PC-9 (cell line): ENCODE data around the gene ACSL1. TPM values are rescaled to one million over a fixed set of nuclear protein-coding genes. Genes with fewer than 3 reads are reported as not detected.
"Not testable (repeated sequence)": the region's sequence is repeated elsewhere in the genome, so short reads cannot be mapped to it uniquely, and the experiment has no call there.

ENCODE experiments used
- BruUV-seq: library from RNA; stranded (reverse); fragments of 400-500 nt; replicated peaks from 2 replicates; lab custom pipeline; 2021; lab: Mats Ljungman, UMichigan
- CTCF ChIA-PET: fragments of 300-600 bp; sonication (Branson Sonifier 250); formaldehyde crosslinking; loops from one replicate; lab custom pipeline; 2022; ENCODE audit warnings: antibody characterized with exemption; lab: Charles Lee
- POLR2A ChIA-PET: fragments of 300-600 bp; sonication (Branson Sonifier 250); formaldehyde crosslinking; loops from one replicate; lab custom pipeline; 2022; ENCODE audit warnings: antibody characterized with exemption; ENCODE audit not compliant: unreplicated experiment; lab: Charles Lee
- DNase-seq, 2 experiments: peaks; one replicate each; pipeline versions ENCODE4 v3.0.0 to v3.0.0-alpha.2; 2015 to 2022; ENCODE audit warnings: mixed read lengths in 1 of 2
- H2AFZ ChIP-seq: fragments of 200-600 bp; sonication (generic); 2 replicates; pipeline ENCODE4 v1.8.1; 2017; ENCODE audit warnings: antibody characterized with exemption
- H3F3A ChIP-seq: fragments of 200-600 bp; sonication (generic); 2 replicates; pipeline ENCODE4 v1.8.1; 2017; ENCODE audit warnings: antibody characterized with exemption, mild to moderate bottlenecking, low read depth; ENCODE audit not compliant: insufficient read depth
- H3K27ac ChIP-seq: fragments of 200-600 bp; sonication (generic); 2 replicates; pipeline ENCODE4 v1.6.1; 2016; ENCODE audit warnings: mixed run types
- H3K27me3 ChIP-seq: fragments of 200-600 bp; sonication (generic); 2 replicates; pipeline ENCODE4 v1.6.1; 2016; ENCODE audit warnings: low read depth, mixed run types; ENCODE audit not compliant: insufficient read depth
- H3K36me3 ChIP-seq: fragments of 200-600 bp; sonication (generic); 2 replicates; pipeline ENCODE4 v1.6.1; 2016; ENCODE audit warnings: low read depth, mixed run types
- H3K4me1 ChIP-seq: fragments of 200-600 bp; sonication (generic); replicated peaks from 2 replicates; pipeline ENCODE4 v1.6.1; 2016; ENCODE audit warnings: mixed run types; ENCODE audit not compliant: insufficient read depth
- H3K4me2 ChIP-seq: fragments of 200-600 bp; sonication (generic); 2 replicates; pipeline ENCODE4 v1.6.1; 2017; ENCODE audit warnings: mixed run types
- H3K4me3 ChIP-seq: fragments of 200-600 bp; sonication (generic); 2 replicates; pipeline ENCODE4 v1.6.1; 2016; ENCODE audit warnings: mixed run types
- H3K79me2 ChIP-seq: fragments of 200-600 bp; sonication (generic); 2 replicates; pipeline ENCODE4 v1.6.1; 2017; ENCODE audit warnings: low read depth, mixed run types
- H3K9me2 ChIP-seq: fragments of 200-600 bp; sonication (generic); 2 replicates; pipeline ENCODE4 v1.8.1; 2017; ENCODE audit warnings: mild to moderate bottlenecking; ENCODE audit not compliant: insufficient read depth
- H3K9me3 ChIP-seq: fragments of 200-600 bp; sonication (generic); 2 replicates; pipeline ENCODE4 v1.8.1; 2016; ENCODE audit warnings: low read depth; ENCODE audit not compliant: insufficient read depth
- H4K20me1 ChIP-seq: fragments of 200-600 bp; sonication (generic); 2 replicates; pipeline ENCODE4 v1.8.1; 2017; ENCODE audit not compliant: insufficient read depth
- CTCF ChIP-seq: fragments of 200-600 bp; sonication (generic); conservative IDR thresholded peaks from 2 replicates; pipeline ENCODE4 v1.6.1; 2017; ENCODE audit warnings: mixed run types, antibody characterized with exemption, mild to moderate bottlenecking, moderate library complexity
- EZH2 ChIP-seq: fragments of 200-600 bp; sonication (generic); IDR thresholded peaks from 2 replicates; pipeline ENCODE4 v1.8.0; 2017; ENCODE audit warnings: antibody characterized with exemption, low read depth
- intact Hi-C: fragments of 100-400 bp; cut with micrococcal nuclease; formaldehyde crosslinking; loops from one replicate; pipeline ENCODE4 v1.10.0; 2022; ENCODE audit not compliant: unreplicated experiment
- total RNA-seq: library from RNA; stranded (reverse); gene quantifications from 2 replicates; pipeline ENCODE4 v1.2.3, GENCODE V29; 2021

ACSL1 gene
- total RNA-seq, 1 experiment from 2014 or later: 96.6 TPM

GRCh38 chr4:184745831-184746795, 79.7 kb downstream of the ACSL1 start:
- Histone ChIP-seq H3K9me2 (no peaks in the 10 kb centered on the region), H3K27ac (peak overlapping the region; percentile 98), H3K4me2 (peak overlapping the region; percentile 72), H3K4me3 (peak overlapping the region; percentile 36; the same call in 1 of the 2 replicates), H3K36me3 (no peaks in the 10 kb centered on the region), H3K9me3 (no peaks in the 10 kb centered on the region), H3F3A (peaks cover 20% of the 10 kb centered on the region), H3K27me3 (no peaks in the 10 kb centered on the region), H3K4me1 (peaks cover 42% of the 10 kb centered on the region), H2AFZ (no peak overlapping the region; the same call in 1 of the 2 replicates), H3K79me2 (no peaks in the 10 kb centered on the region), H4K20me1 (no peaks in the 10 kb centered on the region)
- DNase-seq: peak; percentile 64 to 88
- ChIA-PET CTCF (interaction anchor here (0.7 to 1.6 kb wide), 5 partner anchors 12 to 458 kb away, joined by 3 to 7 read pairs (median 4); partner anchors contain the start of gene CENPU), POLR2A (interaction anchor here (0.6 to 0.9 kb wide), 4 partner anchors 12 to 1244 kb away, joined by 3 to 4 read pairs (median 4); partner anchors contain the start of genes ANKRD37 and CENPU)
- no TSS peak for BruUV-seq
- no peak for TF ChIP-seq EZH2
- TF ChIP-seq CTCF: peak; percentile 76
- intact Hi-C loops: loop anchor here (1.0 to 5.0 kb wide), 9 partner anchors 12 to 479 kb away; partner anchors contain the start of gene CENPU

GRCh38 chr4:184744236-184744635, 81.5 kb downstream of the ACSL1 start:
- BruUV-seq: no TSS peak
- no peaks in the 10 kb centered on the region for H3K79me2 ChIP-seq
- no peak overlapping the region for H3K27ac ChIP-seq
- H2AFZ ChIP-seq: no peak overlapping the region
- H3K9me2 ChIP-seq: no peaks in the 10 kb centered on the region
- ChIA-PET CTCF (interaction anchor here (0.7 kb wide), 1 partner anchor 352 kb away, joined by 3 read pairs; no protein-coding TSS in a partner anchor), POLR2A (no interaction called here)
- no peaks in the 10 kb centered on the region for H3K27me3 ChIP-seq
- TF ChIP-seq EZH2 (no peak), CTCF (no peak)
- H3K4me1 ChIP-seq: peaks cover 45% of the 10 kb centered on the region
- H3K36me3 ChIP-seq: no peaks in the 10 kb centered on the region
- DNase-seq: no peak
- H3K9me3 ChIP-seq: no peaks in the 10 kb centered on the region
- H3K4me2 ChIP-seq: no peak overlapping the region
- H4K20me1 ChIP-seq: no peaks in the 10 kb centered on the region
- intact Hi-C loops: no loop called here
- no peak overlapping the region for H3K4me3 ChIP-seq
- H3F3A ChIP-seq: peaks cover 20% of the 10 kb centered on the region

- POLR2A ChIA-PET: no interaction called here
- no peaks in the 10 kb centered on the region for H3K79me2 ChIP-seq
- DNase-seq: no peak
- no peaks in the 10 kb centered on the region for H3K36me3 ChIP-seq
- intact Hi-C loops: no loop called here
- H3K9me2 ChIP-seq: no peaks in the 10 kb centered on the region
- peaks cover 39% of the 10 kb centered on the region for H3K4me1 ChIP-seq
- no peaks in the 10 kb centered on the region for H3K9me3 ChIP-seq
- H3K27me3 ChIP-seq: no peaks in the 10 kb centered on the region
- H2AFZ ChIP-seq: no peak overlapping the region
- H3F3A ChIP-seq: peaks cover 20% of the 10 kb centered on the region
- H3K27ac ChIP-seq: no peak overlapping the region
- TF ChIP-seq CTCF: no peak
- TF ChIP-seq EZH2: no peak
- CTCF ChIA-PET: no interaction called here
- no TSS peak for BruUV-seq
- no peak overlapping the region for H3K4me2 ChIP-seq
- no peak overlapping the region for H3K4me3 ChIP-seq
- H4K20me1 ChIP-seq: no peaks in the 10 kb centered on the region
Observed at GRCh38 chr4:184743650-184744049, 82.1 kb downstream of the ACSL1 start.

- DNase-seq, H3K27me3 ChIP-seq, H3K36me3 ChIP-seq, CTCF ChIA-PET, POLR2A ChIA-PET, intact Hi-C loops, H4K20me1 ChIP-seq, H3K79me2 ChIP-seq, H3F3A ChIP-seq, H3K9me2 ChIP-seq, H3K4me2 ChIP-seq, H3K4me3 ChIP-seq, H3K9me3 ChIP-seq, H2AFZ ChIP-seq, H3K27ac ChIP-seq, BruUV-seq: not testable (repeated sequence)
- peaks cover 19% of the 10 kb centered on the region for H3K4me1 ChIP-seq
Observed at GRCh38 chr4:184741651-184742050, 84.1 kb downstream of the ACSL1 start.
